Neural progenitor cell (in vitro differentiated cells): ENCODE measurements around the gene MYL3. TPM values are rescaled to one million over a fixed set of nuclear protein-coding genes. Genes with fewer than 3 reads are reported as not detected.

Experiments used
- DNase-seq: peaks from one replicate; pipeline ENCODE4 v3.0.0-alpha.2; 2016; ENCODE audit warnings: low spot score
- H2AFZ ChIP-seq: fragments of 200-600 bp; sonication (generic); replicated peaks from 2 replicates; pipeline ENCODE4 v1.6.1; 2016; ENCODE audit warnings: antibody characterized with exemption
- H3F3A ChIP-seq: fragments of 200-600 bp; sonication (generic); 2 replicates; pipeline ENCODE4 v1.6.1; 2016; ENCODE audit warnings: antibody characterized with exemption, low read depth
- H3K27ac ChIP-seq: fragments of 200-600 bp; sonication (generic); 2 replicates; pipeline ENCODE4 v1.5.1; 2016; ENCODE audit warnings: mild to moderate bottlenecking
- H3K27me3 ChIP-seq: fragments of 200-600 bp; sonication (generic); 2 replicates; pipeline ENCODE4 v1.6.1; 2016; ENCODE audit warnings: mild to moderate bottlenecking, moderate library complexity
- H3K36me3 ChIP-seq: fragments of 200-600 bp; sonication (generic); 2 replicates; pipeline ENCODE4 v1.5.1; 2016
- H3K4me1 ChIP-seq: fragments of 200-600 bp; sonication (generic); 2 replicates; pipeline ENCODE4 v1.6.1; 2016; ENCODE audit warnings: mixed run types
- H3K4me2 ChIP-seq: fragments of 200-600 bp; sonication (generic); 2 replicates; pipeline ENCODE4 v1.6.1; 2016
- H3K4me3 ChIP-seq: fragments of 200-600 bp; sonication (generic); 2 replicates; pipeline ENCODE4 v1.5.1; 2016
- H3K79me2 ChIP-seq: fragments of 200-600 bp; sonication (generic); 2 replicates; pipeline ENCODE4 v1.6.1; 2016; ENCODE audit warnings: low read depth
- H3K9ac ChIP-seq: fragments of 200-600 bp; sonication (generic); 2 replicates; pipeline ENCODE4 v1.6.1; 2016
- H3K9me3 ChIP-seq: fragments of 200-600 bp; sonication (generic); 2 replicates; pipeline ENCODE4 v1.5.1; 2016; ENCODE audit warnings: low read depth
- H4K20me1 ChIP-seq: fragments of 200-600 bp; sonication (generic); 2 replicates; pipeline ENCODE4 v1.6.1; 2016; ENCODE audit warnings: low read depth
- H3K27ac Mint-ChIP-seq: 3 replicates; pipeline ENCODE4 v1.8.0; 2021; ENCODE audit warnings: mixed read lengths
- H3K27me3 Mint-ChIP-seq: 2 replicates; pipeline ENCODE4 v1.8.0; 2022; ENCODE audit warnings: low read depth, mild to moderate bottlenecking, inconsistent platforms, moderate library complexity, mixed read lengths; ENCODE audit not compliant: insufficient read depth
- H3K36me3 Mint-ChIP-seq: 3 replicates; pipeline ENCODE4 v1.8.0; 2021; ENCODE audit warnings: mixed read lengths
- H3K4me1 Mint-ChIP-seq: 3 replicates; pipeline ENCODE4 v1.8.0; 2021; ENCODE audit warnings: mixed read lengths
- H3K4me3 Mint-ChIP-seq: 3 replicates; pipeline ENCODE4 v1.8.0; 2021; ENCODE audit warnings: mild to moderate bottlenecking, moderate library complexity, mixed read lengths
- H3K9me3 Mint-ChIP-seq: 3 replicates; pipeline ENCODE4 v1.8.0; 2020; ENCODE audit warnings: mixed read lengths
- EZH2 ChIP-seq: fragments of 200-600 bp; sonication (generic); IDR thresholded peaks from 2 replicates; pipeline ENCODE4 v1.6.1; 2017; ENCODE audit warnings: antibody characterized with exemption, mild to moderate bottlenecking, moderate library complexity
- EZH2phosphoT487 ChIP-seq: fragments of 200-600 bp; sonication (generic); IDR thresholded peaks from 2 replicates; pipeline ENCODE4 v1.6.1; 2017; ENCODE audit warnings: antibody characterized with exemption
- total RNA-seq: library from RNA; depleted of rRNA; stranded (reverse); fragments of >200 nt; gene quantifications from 2 replicates; pipeline ENCODE4 v1.2.3, GENCODE V29; 2015; ENCODE audit warnings: low replicate concordance
- TF ChIP-seq, protein P1 (sequence below): fragments of 200-600 bp; sonication (generic); IDR thresholded peaks from 2 replicates; pipeline ENCODE4 v1.5.1; 2017; ENCODE audit warnings: antibody characterized with exemption, mild to moderate bottlenecking

The MYL3 gene
- total RNA-seq, 1 donor from 2014 or later = not detected

DNA sequence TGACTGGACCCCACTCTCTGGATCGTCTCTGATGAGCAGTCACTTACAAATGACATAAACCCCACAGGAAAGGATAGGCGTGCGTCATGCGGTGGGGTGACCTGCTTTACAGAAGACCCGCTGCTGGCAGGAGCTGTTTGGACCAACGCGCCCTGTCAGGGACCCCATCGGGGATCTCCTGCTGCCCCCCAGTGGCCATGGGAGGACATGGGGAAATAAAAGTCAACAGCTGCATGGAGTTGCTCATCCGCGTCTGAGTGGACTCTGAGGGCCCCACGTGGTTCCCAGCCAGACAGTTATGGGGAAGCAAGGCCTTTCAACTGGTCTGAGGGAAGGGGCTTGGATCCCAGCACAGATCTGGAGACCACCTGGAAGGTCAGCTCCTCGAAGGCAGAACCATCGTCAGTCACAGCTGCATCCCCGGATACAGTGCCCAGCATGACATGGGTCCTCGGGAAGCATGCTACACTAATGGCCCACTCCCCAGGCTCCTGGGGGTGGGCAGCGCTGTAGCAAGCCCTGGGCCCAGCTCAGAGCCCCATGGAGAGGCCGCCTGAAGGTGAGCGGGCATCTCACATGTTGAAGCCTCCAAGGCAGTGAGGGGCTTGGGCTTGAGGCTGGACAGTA, 46.4 kb upstream of the MYL3 start:
- no peaks in the 10 kb centered on the region for H3F3A ChIP-seq
- Mint-ChIP-seq H3K27ac (no peak overlapping the region), H3K4me3 (no peak overlapping the region), H3K36me3 (no peaks in the 10 kb centered on the region), H3K9me3 (no peaks in the 10 kb centered on the region), H3K4me1 (no peaks in the 10 kb centered on the region), H3K27me3 (no peaks in the 10 kb centered on the region)
- no peaks in the 10 kb centered on the region for H3K79me2 ChIP-seq
- H3K4me1 ChIP-seq = no peaks in the 10 kb centered on the region
- H3K4me2 ChIP-seq = no peak overlapping the region
- H2AFZ ChIP-seq = peak overlapping the region; percentile 43
- peak; percentile 92 for DNase-seq
- no peaks in the 10 kb centered on the region for H4K20me1 ChIP-seq
- H3K27me3 ChIP-seq = no peaks in the 10 kb centered on the region
- no peak overlapping the region for H3K4me3 ChIP-seq
- H3K9me3 ChIP-seq = no peaks in the 10 kb centered on the region
- no peak overlapping the region for H3K9ac ChIP-seq
- H3K27ac ChIP-seq = no peak overlapping the region
- no peaks in the 10 kb centered on the region for H3K36me3 ChIP-seq
- TF ChIP-seq EZH2 = no peak
- TF ChIP-seq, protein P1, sequence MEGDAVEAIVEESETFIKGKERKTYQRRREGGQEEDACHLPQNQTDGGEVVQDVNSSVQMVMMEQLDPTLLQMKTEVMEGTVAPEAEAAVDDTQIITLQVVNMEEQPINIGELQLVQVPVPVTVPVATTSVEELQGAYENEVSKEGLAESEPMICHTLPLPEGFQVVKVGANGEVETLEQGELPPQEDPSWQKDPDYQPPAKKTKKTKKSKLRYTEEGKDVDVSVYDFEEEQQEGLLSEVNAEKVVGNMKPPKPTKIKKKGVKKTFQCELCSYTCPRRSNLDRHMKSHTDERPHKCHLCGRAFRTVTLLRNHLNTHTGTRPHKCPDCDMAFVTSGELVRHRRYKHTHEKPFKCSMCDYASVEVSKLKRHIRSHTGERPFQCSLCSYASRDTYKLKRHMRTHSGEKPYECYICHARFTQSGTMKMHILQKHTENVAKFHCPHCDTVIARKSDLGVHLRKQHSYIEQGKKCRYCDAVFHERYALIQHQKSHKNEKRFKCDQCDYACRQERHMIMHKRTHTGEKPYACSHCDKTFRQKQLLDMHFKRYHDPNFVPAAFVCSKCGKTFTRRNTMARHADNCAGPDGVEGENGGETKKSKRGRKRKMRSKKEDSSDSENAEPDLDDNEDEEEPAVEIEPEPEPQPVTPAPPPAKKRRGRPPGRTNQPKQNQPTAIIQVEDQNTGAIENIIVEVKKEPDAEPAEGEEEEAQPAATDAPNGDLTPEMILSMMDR = peak; percentile 94

DNA sequence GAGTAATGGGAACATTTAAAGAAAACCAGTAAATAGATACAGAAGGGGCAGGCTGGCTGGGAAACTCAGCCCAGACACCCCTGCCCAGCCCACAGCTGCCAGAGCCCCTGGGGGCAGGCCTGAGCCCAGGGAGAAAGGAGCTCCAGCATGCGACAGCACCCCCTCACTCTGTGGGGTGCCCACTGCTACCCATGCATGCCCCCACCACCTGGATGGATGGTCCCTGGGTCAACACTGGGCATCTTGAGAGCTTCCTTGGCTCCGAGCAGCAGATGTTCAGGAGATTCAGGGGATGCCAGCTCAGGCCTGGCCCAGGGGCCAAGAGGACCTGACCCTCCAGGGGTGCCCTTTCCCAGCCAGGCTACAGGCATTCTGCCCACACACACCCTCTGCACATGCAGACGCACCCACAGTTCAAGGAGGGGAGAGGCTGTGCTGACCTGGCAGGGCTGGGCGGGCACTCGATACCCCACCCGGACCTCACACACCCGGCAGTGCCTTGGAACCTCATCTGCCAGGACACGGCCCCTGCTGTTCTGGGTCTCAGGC, 45.8 kb upstream of the MYL3 start:
- Histone ChIP-seq H3K79me2 (no peaks in the 10 kb centered on the region), H3K4me1 (no peaks in the 10 kb centered on the region), H3K27me3 (no peaks in the 10 kb centered on the region), H3F3A (no peaks in the 10 kb centered on the region), H3K27ac (no peak overlapping the region), H3K4me3 (no peak overlapping the region), H3K4me2 (no peak overlapping the region), H3K9ac (no peak overlapping the region), H2AFZ (peak overlapping the region; percentile 43), H3K36me3 (no peaks in the 10 kb centered on the region), H4K20me1 (no peaks in the 10 kb centered on the region), H3K9me3 (no peaks in the 10 kb centered on the region)
- no peaks in the 10 kb centered on the region for H3K4me1 Mint-ChIP-seq
- H3K27ac Mint-ChIP-seq = no peak overlapping the region
- no peak overlapping the region for H3K4me3 Mint-ChIP-seq
- no peak for DNase-seq
- H3K9me3 Mint-ChIP-seq = no peaks in the 10 kb centered on the region
- H3K27me3 Mint-ChIP-seq = no peaks in the 10 kb centered on the region
- H3K36me3 Mint-ChIP-seq = no peaks in the 10 kb centered on the region
- no peak for TF ChIP-seq EZH2

DNA sequence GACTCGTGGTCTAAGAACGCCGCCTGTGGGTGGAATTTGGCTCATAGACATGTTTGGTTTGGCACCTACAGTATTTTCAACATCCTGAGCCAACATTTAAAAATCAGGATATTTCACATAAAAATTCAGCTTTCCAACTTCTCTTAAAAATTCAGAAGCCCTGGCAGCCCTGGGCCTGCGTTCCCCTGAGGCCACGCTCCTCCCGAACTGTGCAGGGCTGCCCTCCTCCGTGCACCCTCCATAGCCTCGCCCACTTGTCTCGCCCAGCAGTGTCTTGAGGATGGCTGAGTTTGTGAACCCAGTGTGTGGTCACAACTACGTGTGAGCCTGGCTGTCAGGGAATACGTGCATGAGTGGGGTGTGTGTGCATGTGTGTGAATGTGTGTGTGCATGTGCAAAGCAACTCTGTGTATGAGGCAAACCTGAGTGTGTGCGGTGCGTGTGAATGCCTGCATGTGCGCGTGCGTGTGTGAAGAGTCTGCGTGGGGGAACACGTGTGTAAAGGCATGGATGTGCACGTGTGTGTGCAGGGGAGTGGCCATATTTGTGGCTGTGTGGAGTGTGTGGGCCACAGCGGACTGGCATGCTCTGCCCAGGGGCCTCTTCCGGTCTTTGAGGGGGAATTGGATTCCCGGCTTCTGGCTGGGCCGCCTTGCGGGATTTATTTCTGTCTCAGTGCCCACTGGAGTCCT, 45.2 kb upstream of the MYL3 start:
- Mint-ChIP-seq H3K9me3 (no peaks in the 10 kb centered on the region), H3K4me1 (no peaks in the 10 kb centered on the region), H3K4me3 (no peak overlapping the region), H3K36me3 (no peaks in the 10 kb centered on the region), H3K27ac (no peak overlapping the region), H3K27me3 (peaks cover 2% of the 10 kb centered on the region)
- Histone ChIP-seq H4K20me1 (no peaks in the 10 kb centered on the region), H3K9me3 (no peaks in the 10 kb centered on the region), H3K27me3 (no peaks in the 10 kb centered on the region), H3K27ac (no peak overlapping the region), H2AFZ (no peak overlapping the region), H3K4me3 (no peak overlapping the region), H3K4me1 (no peaks in the 10 kb centered on the region), H3K79me2 (no peaks in the 10 kb centered on the region), H3K4me2 (no peak overlapping the region), H3K9ac (no peak overlapping the region), H3F3A (no peaks in the 10 kb centered on the region), H3K36me3 (no peaks in the 10 kb centered on the region)
- TF ChIP-seq EZH2 = no peak
- TF ChIP-seq, protein P1 = no peak
- TF ChIP-seq EZH2phosphoT487 = no peak
- DNase-seq = no peak

DNA sequence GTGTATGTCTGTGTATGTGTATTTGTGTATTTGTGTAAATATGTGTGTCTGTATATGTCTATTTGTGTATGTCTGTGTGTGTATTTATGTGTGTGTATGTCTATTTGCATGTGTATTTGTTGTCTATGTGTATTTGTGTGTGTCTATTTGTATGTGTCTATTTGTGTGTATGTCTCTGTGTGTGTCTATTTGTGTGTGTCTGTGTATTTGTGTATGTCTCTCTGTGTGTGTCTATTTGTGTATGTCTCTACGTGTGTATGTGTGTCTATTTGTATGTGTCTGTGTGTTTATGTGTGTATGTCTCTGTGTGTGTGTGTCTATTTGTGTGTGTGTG, 44.7 kb upstream of the MYL3 start:
- Histone ChIP-seq H3F3A (no peaks in the 10 kb centered on the region), H3K36me3 (no peaks in the 10 kb centered on the region), H3K27ac (no peak overlapping the region), H4K20me1 (no peaks in the 10 kb centered on the region), H3K27me3 (no peaks in the 10 kb centered on the region), H3K79me2 (no peaks in the 10 kb centered on the region), H3K4me1 (no peaks in the 10 kb centered on the region), H3K4me3 (no peak overlapping the region), H3K9ac (no peak overlapping the region), H2AFZ (no peak overlapping the region), H3K4me2 (no peak overlapping the region), H3K9me3 (no peaks in the 10 kb centered on the region)
- Mint-ChIP-seq H3K27me3 (peaks cover 7% of the 10 kb centered on the region), H3K36me3 (no peaks in the 10 kb centered on the region), H3K4me3 (no peak overlapping the region), H3K9me3 (no peaks in the 10 kb centered on the region), H3K4me1 (no peaks in the 10 kb centered on the region), H3K27ac (no peak overlapping the region)
- DNase-seq = no peak
- TF ChIP-seq EZH2 (no peak), EZH2phosphoT487 (no peak)
- TF ChIP-seq, protein P1 = no peak
